Ammon's horn (tissue), 1 donor: Measurements from ENCODE around the gene GPR62.

Experiments used
- DNase-seq: peaks from one replicate; pipeline ENCODE4 v3.0.0-alpha.2; 2016; ENCODE audit warnings: low spot score

Gene GPR62

DNA sequence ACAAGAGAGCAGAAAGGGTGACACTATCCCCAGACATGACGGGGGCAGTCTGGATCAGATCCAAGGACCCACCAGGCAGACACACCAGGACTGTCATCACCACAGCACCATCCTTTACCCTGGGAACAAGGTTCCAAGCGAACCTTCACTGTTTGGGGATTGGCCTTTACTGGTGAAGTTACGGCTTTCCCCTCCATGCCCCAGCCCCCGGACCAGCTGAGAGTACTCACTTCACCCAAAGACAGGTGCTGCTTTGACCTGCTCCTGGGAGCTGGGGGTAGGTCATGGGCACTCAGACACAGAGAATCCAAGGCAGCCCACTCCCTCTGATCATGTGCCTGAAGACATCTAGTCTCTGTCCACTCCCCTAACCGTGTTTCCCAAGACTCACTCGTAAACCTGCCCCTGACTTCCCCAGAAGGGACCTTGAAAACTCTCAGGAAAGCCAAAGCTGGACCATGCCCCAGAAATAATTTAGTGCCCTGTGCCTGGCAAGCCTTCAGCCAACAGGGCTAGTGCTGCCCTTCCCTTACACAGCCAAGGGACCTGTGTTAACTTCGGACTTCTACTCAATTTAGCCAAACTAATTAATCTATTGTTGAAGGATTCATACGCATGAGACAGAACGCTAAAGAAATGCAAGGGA lies 16.3 kb upstream of the GPR62 start:
- no peak for DNase-seq

GRCh38 chr3:51940648-51941462 lies 14.3 kb upstream of the GPR62 start:
- no peak for DNase-seq

DNA sequence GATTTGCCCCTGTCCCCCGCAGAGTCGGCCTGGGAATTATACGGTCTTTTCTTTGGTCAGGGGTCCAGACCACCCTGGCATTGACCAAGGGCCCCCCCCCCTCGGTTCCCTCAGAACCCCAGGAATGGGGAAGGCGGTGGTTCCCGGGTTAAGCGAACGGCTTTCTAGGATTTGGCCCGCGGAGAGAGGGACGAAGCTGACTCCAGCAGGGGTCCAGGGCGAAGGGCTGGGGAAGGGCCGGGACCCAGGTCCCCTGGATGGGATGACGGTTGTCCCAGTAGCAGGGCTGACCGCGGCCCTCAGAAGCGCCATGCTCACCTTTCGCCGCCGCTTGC lies 13.8 kb upstream of the GPR62 start:
- no peak for DNase-seq

- peak; percentile 100 for DNase-seq
Observed at GRCh38 chr3:51941798-51942602, 13.2 kb upstream of the GPR62 start, which contains the start of the genes PARP3 and RRP9. TSS of gene PARP3 (plus strand) at chr3:51942363. CDS start at chr3:51943356, 993 bp downstream. TSS of gene RRP9 (minus strand) at chr3:51941904. CDS start at chr3:51941867, 37 bp downstream.

DNA sequence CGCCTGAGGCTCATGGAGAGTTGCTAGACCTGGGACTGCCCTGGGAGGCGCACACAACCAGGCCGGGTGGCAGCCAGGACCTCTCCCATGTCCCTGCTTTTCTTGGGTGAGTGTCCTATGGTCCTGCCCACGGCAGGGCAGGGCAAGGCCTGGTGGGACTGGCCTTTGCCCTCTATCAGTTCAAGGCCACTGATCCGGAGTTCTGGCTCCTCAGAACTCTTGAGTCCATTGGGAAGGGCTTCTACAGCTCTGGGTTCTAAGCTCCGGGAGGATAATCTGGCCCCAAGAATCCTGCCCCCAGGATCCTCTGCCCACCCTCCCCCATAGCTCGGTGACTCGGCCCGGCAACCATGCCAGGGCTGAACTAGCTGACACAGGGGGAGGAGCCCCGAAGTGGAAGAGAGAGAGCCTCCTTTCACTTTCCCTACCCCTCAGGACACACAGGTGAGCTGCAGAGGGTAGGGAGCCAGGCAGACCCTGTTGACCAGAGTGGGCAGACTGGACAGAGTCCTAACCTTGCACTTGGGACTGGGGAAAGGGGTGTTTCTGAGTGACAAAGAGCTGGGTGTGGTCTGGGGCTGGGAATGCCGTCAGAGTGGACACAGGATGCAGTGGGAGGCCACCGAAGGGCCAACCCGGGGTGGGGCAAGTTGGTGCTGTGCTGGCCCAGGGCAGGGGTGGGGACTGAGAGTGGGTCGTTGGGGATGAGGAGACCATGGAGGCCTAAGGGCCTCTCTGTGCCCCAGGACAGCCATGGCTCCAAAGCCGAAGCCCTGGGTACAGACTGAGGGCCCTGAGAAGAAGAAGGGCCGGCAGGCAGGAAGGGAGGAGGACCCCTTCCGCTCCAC lies 12.4 kb upstream of the GPR62 start:
- DNase-seq = no peak

DNA sequence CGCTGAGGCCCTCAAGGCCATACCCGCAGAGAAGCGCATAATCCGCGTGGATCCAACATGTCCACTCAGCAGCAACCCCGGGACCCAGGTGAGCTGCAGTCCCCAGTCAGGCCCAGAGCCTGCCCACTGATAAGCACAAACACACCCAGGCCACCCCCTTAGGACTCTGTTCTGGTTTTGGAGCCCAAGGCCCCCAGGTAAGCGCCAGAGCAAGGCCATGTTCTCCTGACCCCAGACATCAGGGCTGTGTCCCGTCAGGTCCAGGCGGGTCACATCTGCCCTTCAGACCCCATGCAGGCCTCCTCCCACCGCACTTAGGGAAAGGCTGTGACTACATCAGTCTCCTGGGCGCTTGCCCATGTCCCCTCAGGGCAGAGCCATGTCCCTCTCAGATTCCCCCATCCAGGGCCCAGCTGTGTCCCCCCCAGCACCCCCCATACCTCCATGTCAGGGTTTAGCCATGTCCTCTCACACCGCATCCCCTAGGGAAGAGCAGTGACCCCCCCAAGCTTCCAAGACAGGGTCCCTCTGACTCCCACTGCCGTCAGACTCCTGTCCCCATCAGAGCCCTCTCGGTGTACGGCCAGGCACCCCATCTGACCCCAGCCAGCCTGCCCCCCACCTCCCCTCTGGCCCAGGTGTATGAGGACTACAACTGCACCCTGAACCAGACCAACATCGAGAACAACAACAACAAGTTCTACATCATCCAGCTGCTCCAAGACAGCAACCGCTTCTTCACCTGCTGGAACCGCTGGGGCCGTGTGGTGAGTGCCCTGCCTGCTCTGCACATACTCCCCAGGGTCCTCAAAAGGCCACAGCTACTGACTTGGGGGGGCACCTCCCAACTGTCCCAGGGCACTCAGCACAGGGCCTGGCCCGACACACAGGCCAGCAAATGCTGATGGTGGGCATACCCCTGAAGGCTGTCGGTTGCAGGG lies 11.5 kb upstream of the GPR62 start:
- no peak for DNase-seq

- no peak for DNase-seq
Observed at GRCh38 chr3:51944451-51945021, 10.6 kb upstream of the GPR62 start.

- no peak for DNase-seq
Observed at GRCh38 chr3:51945031-51945840, 9.9 kb upstream of the GPR62 start.

DNA sequence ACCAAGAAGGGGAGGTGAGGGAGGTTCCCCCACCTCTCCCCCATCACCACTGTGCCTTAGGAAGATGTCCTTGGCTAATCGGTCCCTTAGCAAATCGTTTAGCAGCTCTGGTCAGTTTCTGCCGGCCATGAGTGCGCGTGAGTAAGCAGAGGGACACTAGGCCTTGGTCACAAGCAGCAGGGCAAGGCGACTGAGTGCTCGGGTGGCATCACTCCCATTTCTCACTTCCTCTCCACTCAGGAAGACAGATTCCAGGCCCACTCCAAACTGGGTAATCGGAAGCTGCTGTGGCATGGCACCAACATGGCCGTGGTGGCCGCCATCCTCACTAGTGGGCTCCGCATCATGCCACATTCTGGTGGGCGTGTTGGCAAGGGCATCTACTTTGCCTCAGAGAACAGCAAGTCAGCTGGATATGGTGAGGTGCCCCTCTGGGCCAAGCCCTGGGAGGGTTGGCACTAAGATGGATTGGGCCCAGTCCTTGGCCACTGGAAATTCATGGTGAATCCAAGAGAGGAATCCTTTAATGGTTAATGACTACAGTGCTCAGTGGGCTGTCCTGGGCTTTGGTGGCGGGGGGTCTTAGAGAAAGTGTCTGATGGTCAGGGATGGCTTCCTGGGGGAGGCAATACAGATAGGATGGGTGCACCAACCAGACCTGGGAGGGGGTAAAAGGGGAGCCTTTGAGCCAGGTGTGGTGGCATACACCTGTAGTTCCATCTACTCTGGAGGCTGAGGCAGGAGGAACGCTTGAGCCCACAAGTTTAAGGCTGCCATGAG lies 9.1 kb upstream of the GPR62 start:
- DNase-seq = no peak

- no peak for DNase-seq
Observed at GRCh38 chr3:51946796-51947195, 8.4 kb upstream of the GPR62 start.

DNA sequence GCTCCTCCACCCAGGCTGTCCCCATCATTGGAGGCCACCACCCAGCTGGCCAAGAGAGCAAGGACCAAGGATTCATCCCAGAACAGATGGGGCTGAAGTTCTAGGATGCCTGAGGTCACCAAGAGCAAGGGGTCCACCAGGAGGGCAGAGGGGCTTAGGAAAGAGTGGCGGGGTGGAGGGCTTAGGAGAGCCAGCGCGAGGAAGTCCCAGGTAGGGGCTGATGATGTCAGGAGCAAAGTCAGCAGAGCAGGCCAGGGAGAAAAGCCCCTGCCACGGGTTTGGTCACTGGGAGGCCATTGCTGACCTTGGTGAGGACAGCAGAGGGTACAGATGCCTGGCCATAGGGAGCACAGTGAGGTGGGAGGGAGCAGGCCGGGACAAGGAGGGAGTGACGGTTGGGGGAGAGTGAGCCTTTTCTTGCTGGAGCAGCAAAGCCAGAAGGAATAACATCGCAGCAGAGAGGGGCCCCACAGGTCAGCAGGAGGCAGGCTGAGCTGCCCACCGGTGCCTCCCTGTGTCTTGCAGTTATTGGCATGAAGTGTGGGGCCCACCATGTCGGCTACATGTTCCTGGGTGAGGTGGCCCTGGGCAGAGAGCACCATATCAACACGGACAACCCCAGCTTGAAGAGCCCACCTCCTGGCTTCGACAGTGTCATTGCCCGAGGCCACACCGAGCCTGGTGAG lies 7.8 kb upstream of the GPR62 start:
- DNase-seq = no peak

DNA sequence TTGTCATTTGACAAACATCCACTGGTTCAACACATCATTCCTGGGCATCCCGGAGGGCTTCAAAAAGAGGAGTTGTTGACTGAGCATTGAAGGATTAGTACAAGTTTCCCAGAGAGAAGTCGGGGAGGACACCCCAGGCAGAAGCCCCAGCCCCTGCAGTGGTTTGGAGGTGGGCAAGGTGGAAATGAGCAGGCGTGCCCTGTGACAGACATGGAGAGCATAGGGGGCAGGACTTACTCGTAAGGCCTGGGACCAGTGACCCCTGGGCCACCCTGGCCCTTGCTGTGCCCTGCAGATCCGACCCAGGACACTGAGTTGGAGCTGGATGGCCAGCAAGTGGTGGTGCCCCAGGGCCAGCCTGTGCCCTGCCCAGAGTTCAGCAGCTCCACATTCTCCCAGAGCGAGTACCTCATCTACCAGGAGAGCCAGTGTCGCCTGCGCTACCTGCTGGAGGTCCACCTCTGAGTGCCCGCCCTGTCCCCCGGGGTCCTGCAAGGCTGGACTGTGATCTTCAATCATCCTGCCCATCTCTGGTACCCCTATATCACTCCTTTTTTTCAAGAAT lies 7.1 kb upstream of the GPR62 start:
- no peak for DNase-seq

DNA sequence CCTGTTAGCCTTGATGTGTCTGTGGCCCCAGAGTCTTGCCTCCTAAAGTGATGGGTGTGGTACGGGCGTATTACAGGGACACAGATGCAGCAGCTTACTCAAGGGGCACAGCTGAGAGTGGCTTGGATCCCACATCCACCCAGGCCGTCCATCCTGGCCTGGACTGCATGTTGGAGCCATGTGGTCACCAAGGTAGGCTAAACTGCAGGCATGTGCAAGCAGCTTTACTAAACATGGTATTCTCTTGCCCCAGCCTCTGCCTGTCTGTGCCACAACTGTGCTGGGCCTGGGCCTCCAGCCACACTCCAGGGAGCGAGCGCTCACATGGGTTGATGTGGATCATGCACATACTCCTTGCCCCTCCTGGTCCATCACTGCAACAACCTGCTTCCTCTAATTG lies 6.1 kb upstream of the GPR62 start:
- DNase-seq = no peak

- DNase-seq = no peak
Observed at GRCh38 chr3:51950899-51951298, 4.3 kb upstream of the GPR62 start.

DNA sequence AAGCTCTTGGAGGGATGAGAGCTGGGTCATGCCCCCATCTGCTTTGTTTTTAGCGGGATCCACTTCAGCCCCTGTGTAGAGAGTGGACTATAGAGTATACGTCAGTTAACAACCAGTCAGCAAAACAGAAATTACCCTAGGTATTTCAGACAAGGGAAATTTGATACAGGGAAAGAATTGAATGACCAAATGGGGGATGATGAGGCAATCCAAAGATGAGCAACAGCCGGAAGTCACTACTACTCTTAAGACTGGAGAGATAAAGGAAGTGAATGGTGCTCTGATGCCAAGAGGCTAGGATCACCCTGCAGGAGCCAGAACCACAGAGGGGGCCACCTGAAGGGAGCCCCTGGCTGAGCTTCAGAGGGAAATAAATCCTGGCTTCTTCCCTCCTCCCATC lies 1.7 kb upstream of the GPR62 start:
- DNase-seq = no peak

GRCh38 chr3:51954105-51954504 lies 1.1 kb upstream of the GPR62 start:
- DNase-seq = no peak

GRCh38 chr3:51954713-51955112 lies 468 bp upstream of the GPR62 start:
- DNase-seq = no peak
